Nephron (organoid): ENCODE data around the gene RNF113A.

Experiments
- H3K27ac Mint-ChIP-seq, 3 experiments: 2 replicates each; pipeline ENCODE4 v1.8.0; 2020; ENCODE audit warnings: mixed read lengths in 3 of 3, mild to moderate bottlenecking in 2 of 3, moderate library complexity in 1 of 3
- H3K27me3 Mint-ChIP-seq: 2 replicates; pipeline ENCODE4 v1.8.0; 2021; ENCODE audit warnings: low read depth, mild to moderate bottlenecking, moderate library complexity, mixed read lengths
- H3K36me3 Mint-ChIP-seq: 2 replicates; pipeline ENCODE4 v1.8.0; 2020; ENCODE audit warnings: low read depth, mixed read lengths
- H3K4me1 Mint-ChIP-seq: 2 replicates; pipeline ENCODE4 v1.8.0; 2020; ENCODE audit warnings: mixed read lengths
- H3K4me3 Mint-ChIP-seq, 3 experiments: 2 replicates each; pipeline ENCODE4 v1.8.0; 2020; ENCODE audit warnings: mild to moderate bottlenecking in 3 of 3, mixed read lengths in 3 of 3, moderate library complexity in 2 of 3
- H3K9me3 Mint-ChIP-seq: 2 replicates; pipeline ENCODE4 v1.8.0; 2020; ENCODE audit warnings: mixed read lengths
- TF ChIP-seq, protein P1 (sequence below), 3 experiments: fragments of 200-600 bp; sonication (generic); IDR thresholded peaks; one replicate each; pipeline ENCODE4 v1.5.0; 2021; ENCODE audit warnings: antibody characterized with exemption in 3 of 3; ENCODE audit not compliant: unreplicated experiment in 3 of 3

The RNF113A gene

DNA sequence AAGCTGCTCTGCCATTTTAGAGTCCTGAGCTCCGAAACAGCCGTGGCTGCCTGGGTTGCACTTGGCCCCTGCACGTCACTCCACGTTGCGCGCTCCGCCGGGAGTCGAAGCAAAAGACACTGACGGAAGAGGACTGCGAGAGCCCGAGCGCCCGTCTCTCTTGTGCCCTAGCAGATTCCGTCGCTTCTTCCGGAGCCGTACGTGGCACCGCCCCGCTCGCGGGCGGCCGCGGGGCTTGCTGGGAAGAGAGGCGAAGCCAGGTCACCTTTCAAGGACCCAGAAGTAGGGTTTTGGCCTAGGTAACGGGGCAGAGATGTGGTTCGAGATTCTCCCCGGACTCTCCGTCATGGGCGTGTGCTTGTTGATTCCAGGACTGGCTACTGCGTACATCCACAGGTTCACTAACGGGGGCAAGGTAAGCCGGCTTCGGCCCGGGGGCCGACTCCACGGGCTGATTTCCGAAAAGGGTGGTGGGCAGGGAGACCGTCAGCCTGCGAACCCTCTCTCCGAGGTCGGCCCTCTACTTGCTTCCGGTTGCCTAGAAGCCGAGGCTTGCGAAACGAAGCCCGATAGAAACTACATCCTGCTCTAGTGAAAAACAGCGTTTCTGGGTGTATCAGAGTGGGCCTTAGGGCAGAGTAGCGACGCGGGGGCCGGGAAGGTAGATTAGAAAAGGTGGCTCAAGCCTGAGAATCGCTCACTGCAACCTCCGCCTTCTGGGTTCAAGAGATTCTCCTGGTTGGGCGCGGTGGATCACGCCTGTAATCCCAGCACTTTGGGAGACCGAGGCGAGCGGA, at the start of gene RNF113A, which contains the start of gene NDUFA1:
Gene RNF113A, minus strand, starts transcription at position 135 of the 797 bp plus-strand sequence. Its CDS starts 120 bp downstream, at position 15.
Gene NDUFA1, plus strand, starts transcription at position 234 of the 797 bp plus-strand sequence. Its CDS starts 80 bp downstream, at position 314.
- H3K4me3 Mint-ChIP-seq = peak within 1 kb of the TSS; percentile 92 to 95 (median 94)
- TF ChIP-seq, protein P1, sequence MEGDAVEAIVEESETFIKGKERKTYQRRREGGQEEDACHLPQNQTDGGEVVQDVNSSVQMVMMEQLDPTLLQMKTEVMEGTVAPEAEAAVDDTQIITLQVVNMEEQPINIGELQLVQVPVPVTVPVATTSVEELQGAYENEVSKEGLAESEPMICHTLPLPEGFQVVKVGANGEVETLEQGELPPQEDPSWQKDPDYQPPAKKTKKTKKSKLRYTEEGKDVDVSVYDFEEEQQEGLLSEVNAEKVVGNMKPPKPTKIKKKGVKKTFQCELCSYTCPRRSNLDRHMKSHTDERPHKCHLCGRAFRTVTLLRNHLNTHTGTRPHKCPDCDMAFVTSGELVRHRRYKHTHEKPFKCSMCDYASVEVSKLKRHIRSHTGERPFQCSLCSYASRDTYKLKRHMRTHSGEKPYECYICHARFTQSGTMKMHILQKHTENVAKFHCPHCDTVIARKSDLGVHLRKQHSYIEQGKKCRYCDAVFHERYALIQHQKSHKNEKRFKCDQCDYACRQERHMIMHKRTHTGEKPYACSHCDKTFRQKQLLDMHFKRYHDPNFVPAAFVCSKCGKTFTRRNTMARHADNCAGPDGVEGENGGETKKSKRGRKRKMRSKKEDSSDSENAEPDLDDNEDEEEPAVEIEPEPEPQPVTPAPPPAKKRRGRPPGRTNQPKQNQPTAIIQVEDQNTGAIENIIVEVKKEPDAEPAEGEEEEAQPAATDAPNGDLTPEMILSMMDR (IDR thresholded peaks at IDR 0.05; ENCODE audit: unreplicated experiment in 3 of 3) = no peak
- H3K36me3 Mint-ChIP-seq = peaks cover 4% of the 10 kb centered on the region
- no peaks in the 10 kb centered on the region for H3K9me3 Mint-ChIP-seq
- H3K27me3 Mint-ChIP-seq = no peaks in the 10 kb centered on the region
- H3K4me1 Mint-ChIP-seq = peaks cover 14% of the 10 kb centered on the region
- H3K27ac Mint-ChIP-seq = peak within 1 kb of the TSS; percentile 71 to 96 (median 75)

DNA sequence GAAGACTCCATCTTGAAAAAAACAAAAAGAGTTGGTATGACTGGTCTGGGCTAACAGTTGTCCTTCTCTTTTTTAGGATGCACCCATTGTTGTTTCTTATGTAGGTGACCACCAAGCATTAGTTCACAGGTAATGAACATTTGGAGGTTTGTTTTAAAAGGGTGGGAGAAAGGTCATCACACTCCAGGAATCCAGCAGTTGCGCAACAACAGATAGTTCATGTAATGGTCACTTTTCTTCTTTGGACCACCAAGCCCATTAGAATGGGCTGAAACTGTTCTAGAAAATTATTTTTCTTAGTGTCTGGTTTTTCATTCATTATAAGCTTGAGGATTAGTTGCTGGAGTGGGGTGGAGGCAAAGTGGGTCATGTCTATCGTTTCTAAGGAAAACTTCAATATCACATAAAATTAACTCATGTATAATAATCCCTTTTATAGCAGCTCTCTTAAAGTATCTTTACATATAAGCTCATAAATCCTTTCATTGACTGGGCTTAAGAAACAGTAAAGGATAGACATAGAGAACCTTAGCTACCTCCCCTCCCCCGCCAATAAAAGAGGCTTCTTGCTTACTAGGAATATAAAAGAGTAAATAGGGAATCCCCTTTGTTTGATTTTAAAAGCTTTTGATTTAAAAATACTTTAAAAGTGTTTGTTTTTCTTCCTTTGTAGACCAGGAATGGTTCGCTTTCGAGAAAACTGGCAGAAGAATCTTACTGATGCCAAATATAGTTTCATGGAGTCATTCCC, 48.5 kb upstream of the RNF113A start:
- Mint-ChIP-seq H3K27ac (no peak overlapping the region), H3K4me1 (no peaks in the 10 kb centered on the region), H3K4me3 (no peak overlapping the region), H3K27me3 (no peaks in the 10 kb centered on the region), H3K9me3 (peaks cover 11% of the 10 kb centered on the region), H3K36me3 (peaks cover 7% of the 10 kb centered on the region)
- TF ChIP-seq, protein P1 (IDR thresholded peaks at IDR 0.05; ENCODE audit: unreplicated experiment in 3 of 3) = no peak

DNA sequence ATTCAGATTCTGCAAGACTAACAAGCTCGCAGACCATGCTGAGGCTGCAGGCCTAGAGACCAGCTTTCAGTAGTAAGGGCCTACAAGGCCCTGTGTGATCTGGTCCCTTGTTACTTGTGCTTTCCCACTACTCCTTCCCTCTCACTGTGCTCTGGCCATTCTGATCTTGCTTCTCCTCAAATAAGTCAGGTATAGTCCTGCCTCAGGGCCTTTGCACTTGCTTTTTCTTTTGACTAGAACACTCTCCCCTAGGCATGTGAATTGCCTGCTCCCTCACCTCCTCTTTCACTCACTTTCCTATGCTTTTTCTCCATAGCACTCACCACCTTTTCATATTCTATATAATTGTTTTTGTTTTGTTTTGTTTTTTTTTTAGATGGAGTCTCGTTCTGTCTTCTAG, 46.3 kb upstream of the RNF113A start:
- H3K4me3 Mint-ChIP-seq = no peak overlapping the region
- H3K27me3 Mint-ChIP-seq = no peaks in the 10 kb centered on the region
- peaks cover 13% of the 10 kb centered on the region for H3K9me3 Mint-ChIP-seq
- no peaks in the 10 kb centered on the region for H3K4me1 Mint-ChIP-seq
- H3K36me3 Mint-ChIP-seq = no peaks in the 10 kb centered on the region
- no peak overlapping the region for H3K27ac Mint-ChIP-seq
- TF ChIP-seq, protein P1 (IDR thresholded peaks at IDR 0.05; ENCODE audit: unreplicated experiment in 3 of 3) = no peak

DNA sequence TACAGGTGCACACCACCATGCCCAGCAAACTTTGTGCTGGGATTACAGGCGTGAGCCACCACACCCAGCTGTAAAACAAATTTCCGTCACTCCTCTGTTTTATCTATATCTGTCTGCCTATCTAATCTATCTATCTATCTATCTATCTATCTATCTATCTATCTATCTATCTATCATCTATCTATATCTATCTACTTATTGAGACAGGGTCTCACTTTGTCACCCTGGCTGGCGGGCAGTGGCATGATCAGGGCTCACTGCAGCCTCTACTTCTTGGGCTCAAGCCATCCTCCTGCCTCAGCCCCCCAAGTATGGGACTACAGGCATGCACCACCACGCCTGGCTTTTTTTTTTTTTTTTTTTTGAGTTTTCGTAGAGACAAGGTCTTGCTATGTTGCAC, 44.8 kb upstream of the RNF113A start:
- TF ChIP-seq, protein P1 (IDR thresholded peaks at IDR 0.05; ENCODE audit: unreplicated experiment in 3 of 3) = no peak
- no peak overlapping the region for H3K4me3 Mint-ChIP-seq
- H3K27ac Mint-ChIP-seq = no peak overlapping the region
- H3K36me3 Mint-ChIP-seq = no peaks in the 10 kb centered on the region
- H3K9me3 Mint-ChIP-seq = peaks cover 21% of the 10 kb centered on the region
- no peaks in the 10 kb centered on the region for H3K4me1 Mint-ChIP-seq
- H3K27me3 Mint-ChIP-seq = no peaks in the 10 kb centered on the region

DNA sequence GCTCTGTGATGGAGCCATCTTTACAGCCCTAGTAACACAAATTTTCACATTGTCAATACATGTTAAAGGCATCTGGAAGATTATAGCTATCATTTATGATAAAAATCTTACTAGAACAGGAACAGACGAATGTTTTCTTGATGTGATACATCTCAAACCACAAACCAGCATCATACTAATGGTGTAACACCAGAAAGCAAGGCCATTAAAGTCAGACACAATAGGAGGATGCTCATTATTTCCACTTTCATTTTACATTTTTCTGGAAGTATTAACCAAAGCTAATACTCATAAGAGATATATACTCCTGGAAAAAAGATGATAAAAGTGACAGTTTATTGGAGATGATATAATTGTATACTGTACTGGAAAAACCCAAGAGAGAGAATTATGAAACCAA, 29.4 kb upstream of the RNF113A start:
- TF ChIP-seq, protein P1 (IDR thresholded peaks at IDR 0.05; ENCODE audit: unreplicated experiment in 3 of 3) = no peak
- Mint-ChIP-seq H3K36me3 (no peaks in the 10 kb centered on the region), H3K4me3 (no peak overlapping the region), H3K9me3 (peaks cover 19% of the 10 kb centered on the region), H3K27me3 (no peaks in the 10 kb centered on the region), H3K27ac (no peak overlapping the region), H3K4me1 (no peaks in the 10 kb centered on the region)
